Measurements from ENCODE around the gene CPEB4.

CPEB4 gene

GRCh38 chr5:173916233-173916632 is 28.1 kb downstream of the CPEB4 start:
- DNase-seq = no peak

GRCh38 chr5:173917788-173918786 is 29.9 kb downstream of the CPEB4 start:
- DNase-seq = peak; percentile 25

GRCh38 chr5:173919443-173919842 is 31.3 kb downstream of the CPEB4 start:
- no peak for DNase-seq

GRCh38 chr5:173920024-173920753 is 32.0 kb downstream of the CPEB4 start:
- no peak for DNase-seq

GRCh38 chr5:173920866-173921555 is 32.9 kb downstream of the CPEB4 start:
- no peak for DNase-seq

- no peak for DNase-seq
Observed at GRCh38 chr5:173922527-173922926, 34.4 kb downstream of the CPEB4 start.

GRCh38 chr5:173923218-173924095 is 35.3 kb downstream of the CPEB4 start:
- DNase-seq = no peak

- DNase-seq = no peak
Observed at GRCh38 chr5:173924899-173925298, 36.8 kb downstream of the CPEB4 start.

- DNase-seq = no peak
Observed at GRCh38 chr5:173925449-173926071, 37.4 kb downstream of the CPEB4 start.

GRCh38 chr5:173926359-173926758 is 38.2 kb downstream of the CPEB4 start:
- no peak for DNase-seq

GRCh38 chr5:173928871-173929574 is 40.9 kb downstream of the CPEB4 start:
- no peak for DNase-seq

GRCh38 chr5:173932695-173933139 is 44.6 kb downstream of the CPEB4 start:
- no peak for DNase-seq

GRCh38 chr5:173933901-173934300 is 45.8 kb downstream of the CPEB4 start:
- DNase-seq = no peak

- no peak for DNase-seq
Observed at GRCh38 chr5:173935396-173935795, 47.2 kb downstream of the CPEB4 start.

GRCh38 chr5:173940269-173940668 is 52.1 kb downstream of the CPEB4 start:
- DNase-seq = no peak

GRCh38 chr5:173941102-173941501 is 53.0 kb downstream of the CPEB4 start:
- no peak for DNase-seq

- no peak for DNase-seq
Observed at GRCh38 chr5:173941758-173942401, 53.7 kb downstream of the CPEB4 start.

GRCh38 chr5:173944511-173944910 is 56.4 kb downstream of the CPEB4 start:
- no peak for DNase-seq

- no peak for DNase-seq
Observed at GRCh38 chr5:173945160-173945559, 57.0 kb downstream of the CPEB4 start.

- DNase-seq = no peak
Observed at GRCh38 chr5:173946323-173946722, 58.2 kb downstream of the CPEB4 start.
